Activated CD8-positive, alpha-beta memory T cell treated with anti-CD3 and anti-CD28 coated beads, Interleukin-2, amount 50 U/mL, for 4 hours (primary cell): ENCODE results near the gene SFSWAP.

Experiments used
- DNase-seq: peaks from one replicate; pipeline ENCODE4 v3.0.0-alpha.2; 2020

Gene SFSWAP

DNA sequence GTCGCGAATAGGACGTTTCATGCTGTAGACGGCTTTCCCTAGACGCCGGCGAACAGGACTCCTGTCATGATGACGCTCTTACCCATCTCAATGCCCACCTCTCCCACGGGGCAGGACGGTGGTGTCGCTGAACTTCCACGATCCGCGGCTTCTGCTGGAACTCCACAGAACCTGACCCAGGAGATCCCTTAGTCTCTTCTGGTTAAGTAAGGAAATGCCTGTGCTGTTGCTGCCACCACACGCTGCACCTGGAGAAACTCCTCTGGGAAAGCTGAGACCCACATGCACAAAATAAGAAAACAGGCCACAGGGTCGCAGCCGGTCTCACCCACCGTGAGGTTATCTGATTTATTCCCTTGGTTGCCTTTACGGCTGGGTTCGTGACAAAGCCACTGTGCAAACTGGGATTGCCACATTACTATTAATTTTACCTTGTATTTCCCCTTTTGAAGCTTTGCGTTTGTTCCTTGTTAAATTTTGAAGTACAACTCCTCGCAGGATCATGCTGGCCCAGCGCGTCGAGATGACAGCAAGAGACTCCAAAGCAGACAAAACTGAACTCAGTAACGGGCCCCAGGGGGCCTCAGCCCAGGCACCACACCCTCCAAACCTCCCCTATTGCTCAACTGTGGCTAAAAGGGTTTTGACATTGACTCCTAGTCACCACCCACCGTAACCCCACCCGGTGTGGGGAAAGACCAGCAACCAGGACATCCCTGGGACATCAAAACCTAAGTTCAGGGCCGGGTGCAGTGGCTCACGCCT, 108.1 kb downstream of the SFSWAP start:
- DNase-seq, result no peak

DNA sequence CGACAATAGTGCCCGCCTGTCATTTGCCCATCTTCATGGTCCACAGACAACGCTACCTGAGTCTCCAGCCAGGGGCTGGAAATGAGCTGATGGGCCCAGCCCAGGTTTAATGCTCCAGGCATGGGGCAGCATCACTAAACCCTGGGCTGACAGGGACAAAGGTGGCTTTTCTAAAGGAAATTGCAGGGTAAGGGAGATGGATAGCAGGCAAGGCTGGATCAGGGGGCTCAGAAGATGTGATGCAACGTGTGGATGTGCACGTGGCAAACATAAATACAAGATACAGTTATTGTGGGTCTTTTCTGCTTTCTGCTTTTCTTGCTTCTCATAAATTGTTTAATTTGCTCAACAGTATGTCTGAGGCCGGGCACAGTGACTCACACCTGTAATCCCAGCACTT, 113.6 kb downstream of the SFSWAP start:
- no peak for DNase-seq

DNA sequence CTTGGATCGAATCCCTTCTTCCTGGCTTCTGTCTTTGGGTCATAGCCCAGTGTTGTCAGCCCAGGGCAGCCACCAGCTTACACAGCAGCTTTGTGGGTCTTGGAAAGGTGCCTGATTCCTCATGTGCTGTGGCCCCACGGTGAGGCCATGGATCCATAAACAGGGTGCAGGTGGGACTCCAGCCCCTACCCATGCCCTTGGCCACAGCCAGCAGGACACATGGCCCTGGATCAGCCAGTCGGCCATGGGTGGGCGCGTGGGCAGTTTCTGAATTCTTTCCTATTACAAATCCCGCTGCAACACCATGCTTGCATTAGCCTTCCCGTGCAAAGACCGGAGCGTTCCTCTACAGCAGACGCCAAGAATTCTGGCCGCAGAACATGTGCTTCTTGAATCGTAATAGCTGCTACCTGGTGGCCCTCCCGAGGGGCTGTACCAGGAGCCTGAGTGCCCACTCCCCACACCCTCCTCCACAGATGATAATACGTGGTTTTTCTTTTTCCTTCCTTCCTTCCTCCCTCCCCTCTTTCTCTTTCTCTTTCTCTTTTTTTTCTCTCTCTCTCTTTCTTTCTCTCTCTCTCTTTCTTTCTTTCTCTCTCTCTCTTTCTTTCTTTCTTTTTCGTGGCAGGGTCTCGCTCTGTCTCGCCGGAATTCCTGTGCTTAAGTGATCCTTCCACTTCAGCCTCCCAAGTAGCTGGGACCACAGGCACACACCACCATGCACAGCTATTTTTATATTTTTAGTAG, 114.4 kb downstream of the SFSWAP start:
- no peak for DNase-seq

DNA sequence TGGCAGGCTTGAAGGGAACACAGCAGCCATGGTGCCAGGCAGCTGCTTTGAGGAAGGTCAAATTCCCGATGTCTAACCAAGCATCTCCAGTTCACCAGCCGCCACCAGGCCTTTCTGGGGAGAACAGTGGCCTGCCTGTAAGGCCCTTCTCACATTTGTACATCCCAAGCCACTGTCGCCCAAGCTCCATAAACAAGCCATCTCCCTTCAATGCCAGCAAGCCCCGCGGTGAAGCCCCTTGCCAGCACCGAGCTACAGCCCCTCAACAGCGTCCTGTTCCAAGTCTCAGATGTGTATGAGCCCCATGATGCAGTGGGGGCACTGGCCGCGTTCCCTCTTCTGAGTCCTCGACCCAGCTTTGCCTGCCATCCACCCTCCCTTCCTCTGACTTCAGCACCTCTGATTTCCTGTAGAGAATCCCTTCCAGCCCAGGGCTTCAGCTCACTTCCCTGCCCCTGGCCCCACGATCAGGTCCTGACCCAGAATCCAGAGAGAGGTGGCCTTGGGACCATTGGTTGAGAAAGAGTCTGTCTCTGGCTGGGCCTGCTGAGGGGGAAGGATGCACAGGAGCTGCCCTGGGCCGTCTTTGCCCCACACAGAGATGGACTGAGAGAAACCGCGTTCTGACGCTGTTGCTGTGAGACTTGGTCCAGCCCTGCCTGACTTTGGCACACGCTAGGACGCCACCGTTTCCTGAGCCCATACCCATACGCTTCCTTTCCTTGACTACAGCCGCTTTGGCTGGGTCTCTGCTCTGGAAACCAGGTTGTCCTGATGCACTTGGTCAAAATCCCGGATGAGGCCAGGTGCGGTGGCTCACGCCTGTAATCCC, 115.4 kb downstream of the SFSWAP start:
- DNase-seq, result no peak

DNA sequence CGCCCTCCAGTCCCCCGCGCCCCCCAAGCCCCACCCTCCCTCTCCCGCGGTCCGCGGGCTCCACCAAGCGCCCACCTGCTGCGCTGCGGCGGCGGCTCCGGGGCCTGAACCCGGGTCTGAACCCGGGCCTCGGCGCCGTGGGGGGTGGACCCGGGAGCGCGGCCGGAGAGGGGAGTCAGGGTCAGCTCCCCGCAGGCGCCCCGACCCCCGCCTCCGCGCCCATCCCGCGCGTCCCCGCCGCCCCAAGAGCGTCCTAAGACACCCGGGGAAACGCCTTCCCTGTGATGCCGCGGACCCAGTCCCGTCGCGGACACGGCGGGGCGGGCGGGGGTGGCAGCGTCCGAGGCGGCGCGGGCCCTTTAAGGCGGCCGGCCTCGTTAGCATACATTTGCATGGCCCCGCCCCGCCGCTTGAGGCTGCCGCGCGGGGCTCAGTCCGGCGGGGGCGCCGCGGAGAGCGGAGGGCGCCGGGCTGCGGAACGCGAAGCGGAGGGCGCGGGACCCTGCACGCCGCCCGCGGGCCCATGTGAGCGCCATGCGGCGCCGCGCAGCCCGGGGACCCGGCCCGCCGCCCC, 117.2 kb downstream of the SFSWAP start, which contains the start of gene MMP17:
MMP17 (plus strand) TSS at position 433 of the 574 bp plus-strand sequence; CDS start at position 535, 102 bp downstream.
- DNase-seq, result no peak

DNA sequence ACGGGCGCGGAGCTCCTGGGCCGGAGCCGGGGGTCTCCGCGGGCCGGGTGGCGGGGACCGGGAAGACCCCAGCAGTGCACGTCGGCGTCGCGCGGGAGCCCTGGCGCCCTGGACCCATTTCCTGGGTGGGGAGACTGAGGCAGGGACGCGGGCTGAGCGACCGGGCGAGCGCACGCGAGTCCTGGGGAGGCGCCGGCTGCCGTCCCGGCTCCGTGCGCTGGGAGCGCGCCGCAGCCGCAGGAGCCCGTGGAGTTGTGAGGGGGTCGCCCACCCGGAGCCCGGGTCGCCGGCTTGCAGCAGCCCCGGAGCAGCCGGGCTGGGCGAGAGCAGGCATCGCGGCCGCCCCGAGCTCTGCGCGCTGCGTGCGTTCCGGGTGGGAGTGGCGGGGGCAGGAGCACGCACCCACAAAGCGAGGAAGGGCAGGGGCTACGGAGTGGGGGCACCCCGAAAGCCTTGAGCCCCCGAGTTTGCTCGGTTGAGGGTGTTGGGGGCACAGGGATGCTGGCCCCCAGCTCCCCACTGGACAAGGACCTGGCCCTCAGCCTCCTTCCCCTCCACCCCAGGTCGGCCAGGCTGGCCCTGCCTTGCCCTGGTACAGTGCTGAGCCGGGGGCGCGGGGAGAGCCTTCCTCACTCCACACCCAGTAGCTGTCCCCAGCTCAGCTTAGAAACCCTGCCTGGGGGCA, 117.9 kb downstream of the SFSWAP start:
- DNase-seq, result no peak

DNA sequence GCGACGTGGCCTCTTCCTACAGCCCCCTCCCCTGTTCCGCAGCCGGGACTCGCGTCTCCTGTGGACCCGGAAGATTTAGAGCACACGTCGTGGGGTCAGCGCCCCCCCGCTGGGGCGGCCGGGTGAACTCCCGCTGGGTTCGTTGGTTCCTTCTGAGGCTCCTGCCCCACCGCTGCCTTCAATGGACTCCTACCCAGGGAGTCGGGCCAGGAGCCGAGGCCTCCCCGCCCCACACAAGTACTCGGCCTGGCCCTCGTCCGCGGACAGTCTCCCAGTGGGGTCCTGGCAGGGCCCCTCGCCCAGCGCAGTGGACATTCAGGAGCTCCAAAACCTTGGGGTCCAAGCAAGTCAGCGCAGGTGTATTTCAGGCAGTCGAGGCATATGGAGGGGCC, 118.5 kb downstream of the SFSWAP start:
- no peak for DNase-seq

DNA sequence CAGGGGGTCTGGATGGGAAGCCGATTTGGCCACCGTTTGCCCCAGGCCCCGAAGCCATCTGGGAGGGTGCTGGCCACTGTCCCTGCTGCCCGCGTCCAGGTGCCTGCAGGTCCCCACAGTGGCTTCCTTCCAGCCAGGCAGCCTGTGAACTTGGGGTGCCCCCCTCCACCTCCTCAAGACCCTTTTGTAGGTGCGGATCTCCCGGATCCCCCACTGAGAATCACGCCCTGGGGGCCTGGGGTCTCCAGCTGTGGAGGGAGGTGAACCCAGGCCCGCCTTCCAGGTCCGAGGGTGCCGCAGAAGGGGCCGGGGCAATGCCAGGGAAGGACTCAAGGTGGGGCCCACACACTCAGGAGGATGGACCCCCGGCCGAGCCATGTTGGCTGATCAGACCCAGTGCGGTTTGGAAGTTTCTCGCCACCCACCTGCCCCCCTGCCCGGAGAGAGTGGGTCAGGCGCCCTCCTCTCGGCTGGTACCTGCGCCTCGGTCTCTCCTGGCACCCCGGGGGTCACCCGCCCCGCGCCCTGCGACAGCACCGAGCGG, 119.0 kb downstream of the SFSWAP start:
- DNase-seq, result no peak

DNA sequence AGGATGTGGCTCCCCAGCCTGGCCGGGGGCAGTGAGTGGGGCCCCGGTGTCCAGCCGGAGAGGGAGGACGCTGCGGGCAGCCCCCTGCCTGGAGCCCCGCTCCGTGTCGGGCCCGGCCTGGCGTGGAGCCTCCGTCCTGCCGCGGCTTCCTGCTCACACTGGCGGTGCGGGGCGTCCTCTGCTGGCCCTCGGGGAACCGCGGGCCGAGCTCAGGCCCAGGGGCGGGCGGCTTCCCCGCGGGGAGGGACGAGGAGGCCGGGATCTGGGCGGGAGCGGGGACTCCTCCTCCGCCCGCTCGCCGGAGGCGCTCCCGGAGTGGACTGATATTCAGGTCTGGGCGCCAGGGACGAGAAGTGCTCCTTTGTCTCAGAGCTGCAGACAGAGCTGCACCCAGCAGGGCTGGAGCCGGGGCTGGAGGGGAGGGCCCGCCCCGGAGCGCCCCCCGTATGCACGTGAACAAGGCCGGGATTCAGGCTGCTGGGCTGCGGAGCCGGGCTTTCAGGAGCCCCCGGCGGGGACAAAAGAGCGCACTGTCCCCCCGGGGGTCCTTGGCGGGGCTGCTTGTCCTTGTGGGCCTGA, 119.5 kb downstream of the SFSWAP start:
- no peak for DNase-seq

DNA sequence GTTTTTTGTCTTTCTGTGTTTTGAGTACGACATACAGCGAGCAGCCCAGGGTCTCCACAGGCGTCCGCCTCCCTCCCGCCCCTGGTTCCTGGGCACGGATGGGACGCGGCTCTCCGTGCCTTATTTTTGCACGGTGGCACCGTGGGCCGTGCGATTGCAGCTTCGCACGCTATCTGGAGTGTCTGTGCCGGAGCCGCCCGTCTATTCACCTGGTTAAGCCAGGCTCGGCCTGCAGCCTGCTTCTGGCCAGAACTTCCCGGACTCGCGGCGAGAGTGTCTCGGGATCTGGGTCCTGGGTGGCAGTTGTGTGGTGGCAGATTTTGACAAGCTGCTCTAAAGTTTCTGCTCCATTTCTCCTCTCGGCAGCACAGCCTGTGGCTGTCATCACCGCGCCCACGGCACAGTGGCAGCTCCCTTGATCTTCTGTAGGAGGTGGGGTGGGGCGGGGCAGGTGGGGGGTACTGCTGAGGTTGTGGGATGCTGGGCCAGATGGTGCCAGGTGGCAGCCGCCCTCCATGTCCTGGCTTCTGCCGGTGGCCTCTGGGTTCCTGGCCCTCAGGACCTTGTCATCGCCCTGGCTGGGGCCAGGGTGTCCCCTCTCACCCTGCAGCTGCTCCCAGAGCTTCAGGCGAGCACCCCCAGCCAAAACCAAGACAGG, 120.2 kb downstream of the SFSWAP start:
- DNase-seq, result peak; percentile 44

DNA sequence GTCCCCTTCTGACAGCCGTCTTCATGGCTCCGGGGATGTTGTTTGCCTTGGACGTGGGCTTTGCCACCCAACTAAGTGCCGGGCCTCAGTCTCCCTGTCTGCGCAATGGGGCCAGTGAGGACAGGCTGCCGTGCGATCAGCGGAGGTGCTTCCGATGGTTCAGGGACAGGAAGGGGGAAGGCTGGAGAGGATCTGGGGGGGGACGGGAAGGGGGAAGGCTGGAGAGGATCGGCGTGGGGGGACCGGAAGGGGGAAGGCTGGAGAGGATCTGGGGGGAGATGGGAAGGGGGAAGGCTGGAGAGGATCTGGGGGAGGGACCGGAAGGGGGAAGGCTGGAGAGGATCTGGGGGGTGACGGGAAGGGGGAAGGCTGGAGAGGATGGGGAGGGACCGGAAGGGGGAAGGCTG, 120.7 kb downstream of the SFSWAP start:
- DNase-seq, result no peak

DNA sequence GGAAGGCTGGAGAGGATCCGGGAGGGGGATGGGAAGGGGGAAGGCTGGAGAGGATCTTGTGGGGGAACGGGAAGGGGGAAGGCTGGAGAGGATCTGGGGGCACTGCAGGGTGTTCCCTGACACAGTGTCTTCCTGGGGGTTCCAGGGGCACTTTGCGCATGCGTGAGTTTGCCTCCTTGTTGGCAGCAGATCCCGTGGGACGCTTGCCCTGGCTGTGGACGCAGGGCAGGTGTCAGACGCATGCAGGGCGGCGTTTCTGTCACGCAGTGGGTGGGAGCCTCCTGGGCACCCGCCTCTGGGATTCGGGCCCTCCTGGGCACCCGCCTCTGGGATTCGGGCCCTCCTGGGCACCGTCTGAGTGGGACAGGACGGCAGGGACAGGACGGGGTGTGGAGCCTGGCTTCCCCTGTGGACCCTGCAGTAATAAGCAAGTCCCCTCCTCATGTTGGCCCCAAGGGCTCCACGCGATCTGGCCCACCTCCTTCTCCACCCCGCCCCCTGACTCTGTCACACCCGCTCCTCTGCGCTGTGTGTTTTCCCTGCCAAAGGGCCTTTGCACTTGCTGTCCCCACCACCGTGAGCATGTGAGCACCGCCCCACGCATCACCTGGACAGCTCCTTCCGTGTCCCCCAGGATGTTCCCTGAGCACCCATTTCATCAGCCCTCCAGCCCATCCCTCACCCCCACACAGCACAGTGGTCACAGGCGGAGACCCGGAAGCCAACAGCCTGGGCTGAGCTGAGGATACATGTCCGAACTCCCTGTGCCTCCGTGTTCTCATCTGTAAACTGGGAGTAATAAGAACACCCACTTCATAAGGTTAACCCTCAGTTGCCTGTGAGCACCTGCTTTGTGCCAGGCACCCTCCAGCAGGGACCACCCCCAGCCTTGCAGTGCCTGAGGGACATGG, 121.7 kb downstream of the SFSWAP start:
- DNase-seq, result no peak

DNA sequence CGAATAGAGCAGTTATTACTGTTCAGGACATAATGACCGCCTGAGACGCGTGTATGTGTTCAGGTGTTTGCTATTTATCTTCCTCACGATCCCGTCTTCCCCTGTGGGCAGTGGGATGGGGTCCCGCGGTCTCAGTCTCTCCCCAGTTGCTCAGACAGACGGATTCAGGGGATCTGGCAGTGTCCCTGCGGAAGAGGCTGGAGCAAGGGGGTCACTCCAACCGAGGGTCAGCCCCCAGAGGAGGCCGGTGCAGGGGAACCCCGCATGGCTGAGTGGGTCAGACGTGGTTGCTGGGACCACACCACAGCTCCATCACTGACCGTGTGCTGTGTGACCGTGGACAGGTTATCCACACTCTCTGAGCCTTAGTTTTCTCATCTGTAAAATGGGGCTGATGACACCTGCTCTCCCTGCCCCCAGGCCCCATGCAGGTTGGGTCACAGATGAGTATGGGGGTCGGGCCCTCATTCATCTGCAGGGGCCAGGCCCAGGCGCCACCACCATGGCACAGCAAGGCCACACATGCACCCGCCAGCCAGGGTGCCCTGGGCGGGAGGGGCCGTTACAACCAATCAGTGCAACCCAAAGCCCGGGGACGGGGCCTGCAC, 122.5 kb downstream of the SFSWAP start:
- DNase-seq, result no peak

DNA sequence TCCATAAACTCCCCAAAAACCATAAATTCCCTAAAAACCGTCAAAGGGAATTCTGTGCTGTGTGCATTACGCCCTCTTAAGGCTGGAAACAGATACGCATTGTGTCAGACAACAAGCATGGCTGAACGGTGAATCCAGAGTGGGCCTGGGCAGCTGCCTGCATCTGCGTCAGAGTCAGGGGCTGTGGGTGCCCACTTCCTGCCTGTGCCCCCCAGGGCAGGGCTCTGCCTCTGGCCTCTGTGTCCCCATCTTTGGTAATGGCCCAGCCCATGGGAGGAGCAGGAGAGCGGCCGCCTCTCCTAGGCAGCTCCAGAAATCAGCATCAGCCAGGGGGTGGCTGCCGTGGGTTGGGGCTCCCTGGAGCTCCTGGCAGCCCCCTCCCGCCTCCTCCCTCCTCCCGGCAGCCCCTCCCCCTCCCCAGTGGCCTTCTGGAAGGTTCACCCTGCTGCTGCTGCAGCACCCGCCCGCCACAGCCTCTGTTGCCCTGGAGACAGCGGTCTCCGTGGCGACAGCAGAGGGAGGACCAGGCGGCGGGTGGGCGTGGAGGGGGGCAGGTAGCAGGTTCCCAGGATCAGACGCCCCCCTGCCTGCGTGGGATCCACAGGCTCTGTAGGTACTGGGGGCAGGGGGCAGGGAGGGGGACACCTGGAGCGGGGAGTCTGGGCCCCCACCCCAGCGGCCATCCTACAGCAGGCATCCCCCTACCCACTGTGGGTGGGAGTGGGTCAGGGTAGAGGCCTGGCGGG, 123.2 kb downstream of the SFSWAP start:
- DNase-seq, result no peak

DNA sequence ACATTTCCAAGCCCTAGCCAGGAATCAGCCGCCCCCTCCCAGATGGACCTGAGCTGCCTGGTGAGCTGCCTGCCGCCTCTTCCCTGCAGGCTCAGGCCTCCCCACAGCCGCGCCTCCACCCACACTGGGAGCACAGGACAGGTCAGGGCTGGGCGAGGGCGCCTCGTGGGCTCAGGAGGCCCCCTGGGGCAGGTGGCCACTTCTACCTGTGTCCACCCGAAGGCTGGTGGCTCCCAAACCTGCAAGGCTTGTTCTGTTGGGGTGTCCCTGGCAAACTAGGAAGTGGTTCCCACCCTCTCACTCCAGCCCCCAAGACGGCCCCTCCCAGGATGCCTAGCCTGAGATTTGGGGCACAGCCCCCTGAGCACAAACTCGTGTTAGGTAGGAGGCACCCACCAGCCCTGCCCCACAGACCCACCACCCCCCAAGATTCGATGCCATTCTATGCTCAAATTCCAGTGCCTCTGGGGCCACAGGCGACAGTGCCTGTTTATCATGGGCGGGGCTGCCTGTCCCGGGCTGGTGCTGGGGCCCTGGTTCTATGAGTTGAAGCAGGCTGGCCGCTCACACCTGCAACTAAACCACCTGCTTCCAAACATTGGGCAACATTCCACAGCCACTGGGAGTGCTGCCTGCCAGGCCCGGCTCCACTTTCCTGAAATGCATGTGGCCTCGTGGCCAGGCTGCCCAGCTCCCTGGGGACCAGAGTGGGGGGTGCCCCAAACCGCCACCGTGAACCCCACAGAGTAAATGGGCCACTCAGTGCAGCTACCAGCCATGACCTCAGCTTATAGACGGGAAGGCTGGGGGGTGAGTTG, 124.1 kb downstream of the SFSWAP start:
- no peak for DNase-seq

DNA sequence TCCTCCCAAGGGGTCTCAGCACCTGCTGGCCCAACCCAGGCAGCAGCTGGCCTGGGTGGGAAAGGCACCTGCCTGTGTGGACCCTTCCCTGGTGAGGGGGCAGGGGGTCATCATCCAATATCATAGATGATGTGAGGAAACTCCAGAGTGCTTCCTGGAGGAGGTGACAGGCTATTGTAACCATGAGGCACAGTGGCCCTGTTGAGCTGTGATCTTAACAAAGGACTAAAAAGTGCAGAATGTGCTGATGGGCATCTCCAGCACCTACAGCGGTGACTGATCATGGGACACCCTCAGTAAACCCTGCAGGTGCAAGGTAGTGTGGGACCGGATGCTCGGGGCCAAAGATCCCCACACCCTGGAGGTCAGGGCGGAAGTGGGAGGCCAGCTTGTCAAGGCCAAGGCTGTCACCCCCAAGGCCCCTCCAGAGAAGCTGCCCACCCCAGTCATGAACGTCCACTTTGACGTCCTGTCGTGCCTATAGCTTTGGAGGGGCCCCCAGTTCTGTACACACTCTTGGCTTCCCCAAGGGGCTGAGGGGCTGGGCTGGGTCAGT, 124.8 kb downstream of the SFSWAP start:
- DNase-seq, result no peak

DNA sequence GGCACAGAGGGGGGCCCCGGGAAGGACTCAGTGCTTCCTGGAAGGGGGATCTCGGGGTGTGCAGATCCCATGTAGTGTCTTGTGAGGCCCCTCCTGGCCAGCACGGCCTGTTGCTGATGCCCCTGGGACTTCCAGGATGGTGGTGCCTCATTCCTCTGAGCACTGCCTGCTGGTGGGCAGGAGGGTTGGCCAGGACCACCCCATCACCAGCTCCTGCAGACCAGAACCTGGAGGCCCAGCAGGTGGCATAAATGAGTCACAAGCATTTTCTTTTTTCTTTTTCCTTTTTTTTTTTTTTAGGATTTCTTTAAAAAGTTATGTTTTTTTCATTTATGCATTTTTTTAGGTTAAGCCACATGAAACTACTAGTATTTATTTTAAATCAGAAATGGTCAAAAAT, 125.3 kb downstream of the SFSWAP start:
- no peak for DNase-seq
